Measurements from ENCODE around the gene MYH7B. TPM values are rescaled to one million over a fixed set of nuclear protein-coding genes. Genes with fewer than 3 reads are reported as not detected.

Gene MYH7B
- total and polyA plus RNA-seq, 4 donors: 0.21 to 0.89 (median 0.59) TPM

GRCh38 chr20:34965051-34965450 is 9.4 kb downstream of the MYH7B start:
- Histone ChIP-seq H3K36me3 (ENCODE audit: control insufficient read depth in 4 of 4, insufficient read depth in 4 of 4, low read length in 4 of 4) (no peaks in the 10 kb centered on the region), H3K27me3 (ENCODE audit: control insufficient read depth in 3 of 3, insufficient read depth in 3 of 3, low read length in 2 of 3) (no peaks in the 10 kb centered on the region), H3K4me3 (no peak overlapping the region), H3K9me3 (ENCODE audit: control insufficient read depth in 4 of 4, insufficient read depth in 3 of 4, low read length in 3 of 4) (no peaks in the 10 kb centered on the region), H3K9ac (ENCODE audit: insufficient read depth in 1 of 2, low read length in 2 of 2) (no peak overlapping the region), H3K27ac (ENCODE audit: low read depth in 1 of 2, low read length in 1 of 2) (no peak overlapping the region), H3K4me1 (ENCODE audit: control insufficient read depth in 5 of 5, insufficient read depth in 5 of 5, low read length in 5 of 5) (peaks cover 0 to 9% (median 0%) of the 10 kb centered on the region in 5 donors)
- no peak for TF ChIP-seq CTCF (IDR thresholded peaks at IDR 0.05; ENCODE audit: control extremely low read depth, extremely low read depth)
- no peak for DNase-seq
- ATAC-seq (ENCODE audit: insufficient read depth, low FRiP score): no peak
- WGBS, 2 donors: 98 to 99% methylated on average over 5 of the region's 5 CpGs

GRCh38 chr20:34967421-34967820 is 11.8 kb downstream of the MYH7B start:
- H3K4me3 ChIP-seq: no peak overlapping the region
- no peak for DNase-seq
- no peak overlapping the region for H3K9ac ChIP-seq (ENCODE audit: insufficient read depth in 1 of 2, low read length in 2 of 2)
- 93 to 96% methylated on average over 5 of the region's 5 CpGs for WGBS, 2 donors
- no peaks in the 10 kb centered on the region for H3K27me3 ChIP-seq (ENCODE audit: control insufficient read depth in 3 of 3, insufficient read depth in 3 of 3, low read length in 2 of 3)
- ATAC-seq (ENCODE audit: insufficient read depth, low FRiP score): no peak
- H3K36me3 ChIP-seq (ENCODE audit: control insufficient read depth in 4 of 4, insufficient read depth in 4 of 4, low read length in 4 of 4): no peaks in the 10 kb centered on the region
- no peaks in the 10 kb centered on the region for H3K9me3 ChIP-seq (ENCODE audit: control insufficient read depth in 4 of 4, insufficient read depth in 3 of 4, low read length in 3 of 4)
- H3K4me1 ChIP-seq (ENCODE audit: control insufficient read depth in 5 of 5, insufficient read depth in 5 of 5, low read length in 5 of 5): peaks cover 0 to 24% (median 0%) of the 10 kb centered on the region in 5 donors
- no peak for TF ChIP-seq CTCF (IDR thresholded peaks at IDR 0.05; ENCODE audit: control extremely low read depth, extremely low read depth)
- no peak overlapping the region for H3K27ac ChIP-seq (ENCODE audit: low read depth in 1 of 2, low read length in 1 of 2)

GRCh38 chr20:34968042-34968775 is 12.5 kb downstream of the MYH7B start:
- TF ChIP-seq CTCF (IDR thresholded peaks at IDR 0.05; ENCODE audit: control extremely low read depth, extremely low read depth): no peak
- Histone ChIP-seq H3K27ac (ENCODE audit: low read depth in 1 of 2, low read length in 1 of 2) (no peak overlapping the region), H3K4me3 (no peak overlapping the region), H3K9me3 (ENCODE audit: control insufficient read depth in 4 of 4, insufficient read depth in 3 of 4, low read length in 3 of 4) (no peaks in the 10 kb centered on the region), H3K4me1 (ENCODE audit: control insufficient read depth in 5 of 5, insufficient read depth in 5 of 5, low read length in 5 of 5) (peaks cover 0 to 24% (median 0%) of the 10 kb centered on the region in 5 donors), H3K27me3 (ENCODE audit: control insufficient read depth in 3 of 3, insufficient read depth in 3 of 3, low read length in 2 of 3) (no peaks in the 10 kb centered on the region), H3K36me3 (ENCODE audit: control insufficient read depth in 4 of 4, insufficient read depth in 4 of 4, low read length in 4 of 4) (no peaks in the 10 kb centered on the region), H3K9ac (ENCODE audit: insufficient read depth in 1 of 2, low read length in 2 of 2) (no peak overlapping the region)
- DNase-seq: no peak
- 83 to 89% methylated on average over 7 of the region's 7 CpGs for WGBS, 2 donors
- ATAC-seq (ENCODE audit: insufficient read depth, low FRiP score): no peak
